Activated CD4-positive, alpha-beta T cell treated with anti-CD3 and anti-CD28 coated beads for 4 hours (primary cell): ENCODE measurements around the gene HIVEP2.

Experiments used
- DNase-seq, 2 donors: peaks; one replicate each; pipeline ENCODE4 v3.0.0-alpha.2; 2020

The HIVEP2 gene

DNA sequence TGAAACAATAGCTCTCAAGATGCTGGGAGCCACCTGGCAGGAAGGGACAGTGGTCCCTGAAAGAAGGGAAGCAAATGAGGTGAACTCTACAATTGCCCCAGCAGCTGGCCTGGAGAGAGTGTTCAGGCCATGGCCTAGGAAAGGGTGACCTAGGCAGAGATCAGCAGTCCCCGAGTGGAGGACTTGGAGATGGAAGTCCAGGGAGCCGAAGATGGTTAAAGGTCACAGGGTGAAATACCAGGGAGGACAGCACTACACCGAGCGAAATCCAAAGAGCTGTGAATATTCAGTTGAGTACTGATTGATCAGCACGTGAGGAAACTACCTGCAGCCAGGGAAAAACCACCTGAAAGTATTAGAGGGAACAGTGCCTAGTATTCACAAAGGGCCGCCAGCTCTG, 133.1 kb downstream of the HIVEP2 start:
- no peak for DNase-seq

DNA sequence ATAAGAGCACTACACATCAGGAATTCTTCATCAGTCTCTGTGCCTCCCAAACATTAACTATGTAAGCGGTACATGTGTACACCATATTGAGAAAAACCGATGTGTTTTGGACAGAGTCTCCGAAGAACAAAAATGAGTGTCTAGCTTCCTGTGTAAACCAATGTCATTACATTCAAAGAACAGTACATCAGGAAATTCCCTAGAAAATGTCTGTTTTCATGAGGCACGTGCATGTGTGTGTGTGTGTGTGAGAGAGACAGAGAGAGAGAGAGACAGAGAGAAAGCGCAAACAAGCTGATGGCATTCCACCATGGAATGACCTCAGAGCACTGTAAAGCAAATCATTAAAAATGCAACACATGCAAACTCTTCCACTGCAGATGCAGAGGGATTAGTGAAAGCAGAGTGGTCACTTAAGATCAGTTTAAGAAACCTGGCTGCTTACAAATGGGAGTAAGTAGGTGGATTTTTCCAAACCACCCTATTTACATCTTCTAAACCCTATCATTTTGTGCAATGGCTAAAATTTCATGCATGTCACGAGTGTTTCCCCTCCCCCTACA, 133.9 kb downstream of the HIVEP2 start:
- DNase-seq: no peak

GRCh38 chr6:142809947-142810346, 135.0 kb downstream of the HIVEP2 start:
- no peak for DNase-seq

- DNase-seq: no peak
Measured at GRCh38 chr6:142808405-142809061, 136.4 kb downstream of the HIVEP2 start.

GRCh38 chr6:142805042-142805441, 139.9 kb downstream of the HIVEP2 start:
- DNase-seq: no peak

DNA sequence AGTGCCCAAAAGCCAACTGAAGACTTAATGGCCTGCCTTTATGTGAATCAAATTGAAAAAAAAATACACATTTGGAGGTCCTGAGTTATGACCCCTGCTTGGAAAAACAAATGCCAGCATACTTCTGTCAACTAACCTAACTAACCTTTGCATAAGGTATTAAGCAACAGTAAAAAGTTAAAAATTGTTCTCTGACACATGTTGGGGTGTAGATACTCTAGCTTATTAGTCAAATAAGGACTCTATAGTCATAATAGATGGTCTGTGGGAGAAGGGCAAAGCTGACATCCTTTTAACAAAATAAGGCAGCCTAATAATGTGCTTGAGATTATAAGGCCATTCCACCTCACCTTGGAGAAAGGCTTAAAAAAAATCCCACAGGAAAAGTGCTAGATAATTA, 140.5 kb downstream of the HIVEP2 start:
- DNase-seq: no peak

DNA sequence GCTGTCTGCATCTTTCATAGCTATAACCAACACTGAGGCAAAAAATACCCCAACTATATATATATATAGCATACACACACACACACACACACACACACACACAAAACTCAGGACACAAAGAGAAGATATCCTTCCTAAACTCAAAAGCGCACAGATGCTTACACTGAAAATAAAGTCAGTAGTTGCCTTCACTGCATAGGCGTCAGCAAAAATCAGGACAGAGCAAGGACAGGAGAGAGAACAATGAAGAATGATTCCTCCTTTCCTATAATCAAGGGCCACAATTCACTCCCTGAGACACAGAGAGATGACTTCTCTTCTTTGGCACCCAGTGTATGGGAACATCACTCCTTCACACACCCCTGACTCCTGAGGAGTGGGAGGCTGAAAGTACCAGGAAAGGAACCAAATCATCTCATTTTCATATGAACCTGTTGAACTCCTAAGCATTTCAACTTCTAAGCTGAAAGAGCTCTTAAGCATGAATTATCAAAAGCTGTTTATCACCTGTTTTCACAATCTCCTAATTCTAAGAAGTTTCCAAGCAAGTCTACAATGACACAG, 141.4 kb downstream of the HIVEP2 start:
- DNase-seq: no peak

GRCh38 chr6:142803032-142803431, 141.9 kb downstream of the HIVEP2 start:
- DNase-seq: no peak

GRCh38 chr6:142802124-142802523, 142.9 kb downstream of the HIVEP2 start:
- DNase-seq: peak; percentile 45 to 49

- no peak for DNase-seq
Measured at GRCh38 chr6:142800240-142800639, 144.7 kb downstream of the HIVEP2 start.

- DNase-seq: no peak
Measured at GRCh38 chr6:142799639-142800038, 145.3 kb downstream of the HIVEP2 start.

DNA sequence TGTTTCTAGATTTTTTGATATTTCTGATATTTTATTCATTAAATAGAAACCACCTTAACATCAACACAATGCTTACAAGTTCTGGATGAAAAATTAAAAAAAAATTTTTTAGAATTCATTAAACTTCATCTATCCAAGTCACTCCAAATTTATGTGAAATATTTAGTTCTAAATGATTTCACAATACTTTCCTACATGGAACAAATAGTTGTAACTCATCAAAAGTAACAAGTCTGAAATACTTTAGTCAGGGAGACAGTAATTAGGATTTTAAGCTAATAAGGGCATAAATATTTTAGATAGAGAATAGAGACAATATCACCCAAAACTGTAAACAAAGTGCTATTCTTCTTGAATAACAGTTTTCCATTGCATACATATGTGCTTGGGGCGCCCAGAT, 147.8 kb downstream of the HIVEP2 start:
- no peak for DNase-seq

- DNase-seq: no peak
Measured at GRCh38 chr6:142796571-142796970, 148.4 kb downstream of the HIVEP2 start.

GRCh38 chr6:142796024-142796423, 149.0 kb downstream of the HIVEP2 start:
- no peak for DNase-seq

GRCh38 chr6:142794424-142794823, 150.6 kb downstream of the HIVEP2 start:
- DNase-seq: no peak

- DNase-seq: no peak
Measured at GRCh38 chr6:142790257-142790656, 154.7 kb downstream of the HIVEP2 start.

DNA sequence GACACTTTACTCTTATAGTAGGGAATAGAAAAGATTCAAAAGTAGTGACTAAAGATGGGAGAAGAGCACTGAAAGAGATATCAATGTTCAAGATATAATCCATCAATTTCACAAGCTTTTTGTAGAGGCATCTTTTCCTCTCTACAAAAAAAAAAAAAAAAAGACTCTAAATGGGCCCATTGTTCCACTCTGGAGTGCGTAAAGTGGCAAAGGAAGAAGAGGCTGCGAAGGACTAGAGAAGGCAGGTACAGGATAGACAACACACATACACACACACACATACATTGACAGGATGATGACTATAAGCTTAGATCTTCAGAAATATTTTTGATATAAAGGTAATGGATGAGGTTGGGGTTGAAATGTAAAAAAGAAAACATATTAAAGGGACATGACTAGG, 157.6 kb downstream of the HIVEP2 start:
- no peak for DNase-seq

DNA sequence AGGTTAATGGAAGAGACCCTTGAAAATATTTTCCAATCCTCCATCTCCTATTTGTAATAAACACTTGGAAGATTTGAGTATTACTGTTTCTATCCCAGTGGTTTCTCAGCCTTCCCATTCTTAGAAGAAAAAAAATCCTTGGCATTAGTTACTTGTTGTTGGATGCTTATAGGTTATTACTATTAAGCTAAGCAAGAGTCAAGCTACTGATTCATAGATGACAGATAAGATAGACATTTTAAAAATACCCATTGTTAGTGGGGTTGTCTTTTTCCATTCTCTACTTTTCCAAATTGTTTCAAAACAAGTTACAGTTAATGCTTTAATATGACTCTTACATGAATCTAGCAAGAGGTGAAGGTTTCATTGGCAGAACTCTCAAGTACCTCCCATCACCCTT, 158.5 kb downstream of the HIVEP2 start:
- no peak for DNase-seq

DNA sequence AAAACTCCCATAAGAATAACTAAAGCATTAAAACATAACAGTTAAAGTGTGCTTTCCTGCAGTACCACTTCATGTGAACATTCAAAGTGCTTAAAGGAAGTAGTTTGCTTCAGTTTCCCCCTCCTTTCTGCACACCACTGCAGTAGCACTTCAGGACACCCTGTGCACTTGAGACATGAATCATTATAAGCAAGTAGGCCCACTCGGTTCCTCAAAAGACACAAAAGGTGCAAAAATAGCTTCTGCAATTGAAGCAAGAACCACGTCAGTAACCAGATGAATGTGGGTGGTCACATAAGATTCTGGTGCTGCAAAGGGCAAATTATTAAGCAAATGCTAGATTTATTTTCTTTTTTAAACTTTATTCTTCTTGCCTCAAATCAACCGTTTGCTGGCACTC, 160.6 kb downstream of the HIVEP2 start:
- DNase-seq: no peak

GRCh38 chr6:142783499-142783898, 161.5 kb downstream of the HIVEP2 start:
- DNase-seq: no peak

DNA sequence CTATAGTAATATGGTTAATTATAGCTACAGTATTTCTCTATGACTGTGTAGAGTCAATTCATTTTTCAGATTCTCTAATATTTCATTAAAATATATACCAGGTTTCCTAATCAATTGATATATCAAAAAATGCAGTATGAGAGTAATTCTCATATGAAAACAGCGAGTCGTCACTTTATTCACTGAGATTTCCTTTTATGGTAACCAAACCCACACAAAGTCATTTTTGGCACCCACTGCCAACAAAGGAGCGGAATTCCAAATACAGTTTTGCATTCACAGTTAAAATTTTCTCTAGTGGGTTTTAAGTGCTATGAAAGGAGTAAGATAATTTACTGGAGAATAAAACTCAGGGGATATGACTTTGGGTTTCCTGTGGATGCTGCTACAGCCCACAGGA, 163.8 kb downstream of the HIVEP2 start:
- no peak for DNase-seq

DNA sequence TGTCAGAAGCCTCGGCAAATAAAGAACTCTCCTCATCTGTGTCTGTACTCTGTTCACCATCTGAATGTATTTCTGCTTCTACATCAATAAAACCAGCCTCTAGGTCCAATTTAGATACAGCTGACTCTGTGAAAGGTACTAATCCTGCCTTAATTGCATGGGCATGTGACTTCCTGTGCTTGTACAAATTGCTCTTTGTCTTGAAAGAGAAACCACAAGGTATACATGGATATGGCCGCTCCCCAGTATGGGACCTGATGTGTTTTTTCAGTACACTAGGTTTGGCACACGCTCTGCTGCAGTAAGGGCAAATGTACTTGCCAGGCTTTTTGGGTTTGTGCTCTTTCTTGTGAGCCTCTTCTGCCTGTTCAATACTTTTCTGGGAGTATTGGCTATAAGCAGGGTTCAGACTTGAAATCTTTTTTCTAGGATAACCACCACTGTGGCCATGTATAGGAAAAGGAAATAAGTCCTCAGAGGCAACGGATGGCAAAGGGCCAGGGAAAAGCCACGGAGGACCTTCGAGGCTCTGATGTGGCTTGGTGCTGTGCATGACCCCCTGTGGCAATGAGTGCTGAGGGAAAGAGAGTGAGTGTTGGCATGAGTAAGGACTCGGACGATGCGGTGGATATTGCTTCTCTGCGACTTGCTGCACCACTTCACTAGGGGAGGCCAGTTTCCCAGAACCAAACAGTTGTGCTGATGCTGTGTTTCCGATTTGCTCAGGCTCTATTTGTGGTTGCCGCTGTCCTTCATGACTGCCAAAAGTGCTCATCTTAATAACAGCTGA, 170.9 kb downstream of the HIVEP2 start:
- no peak for DNase-seq

- no peak for DNase-seq
Measured at GRCh38 chr6:142773324-142773723, 171.7 kb downstream of the HIVEP2 start.

DNA sequence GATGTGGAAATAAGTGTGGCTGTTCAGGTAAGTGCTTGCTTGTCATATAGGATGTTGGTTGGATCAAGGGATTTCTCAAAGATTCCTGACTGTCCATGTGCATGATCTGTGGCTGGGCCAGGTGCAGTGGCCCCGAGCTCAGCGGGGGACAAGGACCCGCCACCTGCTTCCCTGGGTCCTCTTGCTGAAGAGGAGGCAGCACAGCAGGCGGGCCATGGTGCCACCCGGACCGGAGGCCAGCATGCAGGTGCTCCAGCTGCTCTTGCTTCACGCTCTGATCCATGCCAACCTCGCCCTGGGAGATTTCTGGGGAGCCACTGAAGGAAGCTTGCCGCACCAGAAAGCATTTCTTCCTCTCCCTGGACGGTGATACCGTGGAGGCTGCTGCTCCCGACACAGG, 173.8 kb downstream of the HIVEP2 start:
- DNase-seq: no peak
